BLaER1 treated with 17β-estradiol and CSF1 and Interleukin-3, amounts not matched to agents 10 nM and 100 nM (cell line): ENCODE measurements around the gene NCAPH2.

ENCODE experiments used
- H3K27ac ChIP-seq, 11 experiments: shearing (Covaris generic); formaldehyde crosslinking; 2 replicates each; pipeline ENCODE4 v1.8.1; 2022
- H3K27me3 ChIP-seq, 11 experiments: shearing (Covaris generic); formaldehyde crosslinking; 2 replicates each; pipeline ENCODE4 v1.8.1; 2022
- H3K36me3 ChIP-seq, 11 experiments: shearing (Covaris generic); formaldehyde crosslinking; 2 replicates each; pipeline ENCODE4 v1.8.1; 2022
- H3K4me1 ChIP-seq, 10 experiments: shearing (Covaris generic); formaldehyde crosslinking; 2 replicates each; pipeline ENCODE4 v1.8.1; 2022
- H3K4me2 ChIP-seq, 11 experiments: shearing (Covaris generic); formaldehyde crosslinking; 2 replicates each; pipeline ENCODE4 v1.8.1; 2022
- H3K4me3 ChIP-seq, 10 experiments: shearing (Covaris generic); formaldehyde crosslinking; 2 replicates each; pipeline ENCODE4 v1.8.1; 2022
- H3K9ac ChIP-seq, 11 experiments: shearing (Covaris generic); formaldehyde crosslinking; 2 replicates each; pipeline ENCODE4 v1.8.1; 2022
- H3K9me3 ChIP-seq, 11 experiments: shearing (Covaris generic); formaldehyde crosslinking; replicated peaks in 1 of 11; 2 replicates each; pipeline ENCODE4 v1.8.1; 2022
- H4K20me1 ChIP-seq, 11 experiments: shearing (Covaris generic); formaldehyde crosslinking; 2 replicates each; pipeline ENCODE4 v1.8.1; 2022
- Cebpa-rat ChIP-seq, 11 experiments: shearing (Covaris generic); IDR thresholded peaks; 2 replicates each; pipeline ENCODE4 v1.8.1; 2022

Gene NCAPH2

GRCh38 chr22:50522208-50522805 is 14.3 kb downstream of the NCAPH2 start:
- TF ChIP-seq Cebpa-rat (IDR thresholded peaks at IDR 0.05) = no peak
- Histone ChIP-seq H3K27ac (no peak overlapping the region), H3K4me2 (no peak overlapping the region), H3K9me3 (no peaks in the 10 kb centered on the region), H3K9ac (0 out of 22 replicates have a peak overlapping the region, but pooled peaks of 1 of the 11 experiments have one; percentile 18), H3K27me3 (no peaks in the 10 kb centered on the region; a peak in 1 of 22 replicates), H3K36me3 (peaks cover 61 to 74% (median 72%) of the 10 kb centered on the region in 11 experiments), H3K4me1 (peaks cover 21 to 32% (median 26%) of the 10 kb centered on the region in 10 experiments), H4K20me1 (peaks cover 20 to 62% (median 47%) of the 10 kb centered on the region in 11 experiments), H3K4me3 (no peak overlapping the region)

GRCh38 chr22:50522806-50523438 is 14.9 kb downstream of the NCAPH2 start:
- TF ChIP-seq Cebpa-rat (IDR thresholded peaks at IDR 0.05) = no peak
- Histone ChIP-seq H3K4me3 (no peak overlapping the region), H3K4me1 (peaks cover 27 to 36% (median 31%) of the 10 kb centered on the region in 10 experiments), H4K20me1 (peaks cover 20 to 56% (median 42%) of the 10 kb centered on the region in 11 experiments), H3K27me3 (peaks cover 0 to 1% (median 0%) of the 10 kb centered on the region in 11 experiments; a peak in 3 of 22 replicates), H3K36me3 (peaks cover 55 to 68% (median 66%) of the 10 kb centered on the region in 11 experiments), H3K27ac (no peak overlapping the region), H3K9ac (peak overlapping the region in 4 of 11 experiments; percentile 92 to 96 (median 94); a peak in 2 of 22 replicates), H3K9me3 (no peaks in the 10 kb centered on the region), H3K4me2 (peak overlapping the region in 2 of 11 experiments; percentile 98 to 100; a peak in 2 of 22 replicates)

- no peak overlapping the region for H3K27ac ChIP-seq
- H4K20me1 ChIP-seq = peaks cover 20 to 51% (median 37%) of the 10 kb centered on the region in 11 experiments
- peaks cover 50 to 63% (median 61%) of the 10 kb centered on the region in 11 experiments for H3K36me3 ChIP-seq
- H3K4me2 ChIP-seq = peak overlapping the region in 6 of 11 experiments; percentile 97 to 100 (median 98); a peak in 11 of 22 replicates
- no peak for TF ChIP-seq Cebpa-rat (IDR thresholded peaks at IDR 0.05)
- peaks cover 0 to 6% (median under 1%) of the 10 kb centered on the region in 11 experiments; a peak in 10 of 22 replicates for H3K27me3 ChIP-seq
- 0 out of 22 replicates have a peak, but pooled peaks cover 0 to 2% (median 0%) of the 10 kb centered on the region in 11 experiments for H3K9me3 ChIP-seq
- H3K4me1 ChIP-seq = peaks cover 29 to 41% (median 35%) of the 10 kb centered on the region in 10 experiments
- H3K4me3 ChIP-seq = no peak overlapping the region
- H3K9ac ChIP-seq = peak overlapping the region in 9 of 11 experiments; percentile 91 to 96 (median 95); a peak in 11 of 22 replicates
Observed at GRCh38 chr22:50523458-50523805, 15.4 kb downstream of the NCAPH2 start.

- Histone ChIP-seq H3K9me3 (peaks cover 0 to 4% (median 0%) of the 10 kb centered on the region in 11 experiments; a peak in 5 of 22 replicates), H3K27me3 (peaks cover 0 to 12% (median 7%) of the 10 kb centered on the region in 11 experiments; a peak in 20 of 22 replicates), H3K4me2 (peak overlapping the region; percentile 96 to 100 (median 98)), H3K9ac (peak overlapping the region; percentile 88 to 96 (median 95)), H3K27ac (peak overlapping the region in 9 of 11 experiments; percentile 92 to 98 (median 94); a peak in 17 of 22 replicates), H3K36me3 (peaks cover 44 to 57% (median 55%) of the 10 kb centered on the region in 11 experiments), H3K4me3 (peak overlapping the region; percentile 64 to 84 (median 74)), H3K4me1 (peaks cover 31 to 47% (median 41%) of the 10 kb centered on the region in 10 experiments), H4K20me1 (peaks cover 20 to 45% (median 36%) of the 10 kb centered on the region in 11 experiments)
- TF ChIP-seq Cebpa-rat (IDR thresholded peaks at IDR 0.05) = no peak
Observed at GRCh38 chr22:50523806-50524675, 16.0 kb downstream of the NCAPH2 start.

GRCh38 chr22:50524676-50525103 is 16.7 kb downstream of the NCAPH2 start:
- peak overlapping the region; percentile 92 to 98 (median 95) for H3K27ac ChIP-seq
- H3K9ac ChIP-seq = peak overlapping the region; percentile 88 to 96 (median 95)
- peaks cover 5 to 19% (median 13%) of the 10 kb centered on the region in 11 experiments for H3K27me3 ChIP-seq
- peak overlapping the region; percentile 96 to 100 (median 98) for H3K4me2 ChIP-seq
- no peak for TF ChIP-seq Cebpa-rat (IDR thresholded peaks at IDR 0.05)
- H3K4me1 ChIP-seq = peaks cover 31 to 54% (median 45%) of the 10 kb centered on the region in 10 experiments
- peaks cover under 1 to 11% (median 6%) of the 10 kb centered on the region in 11 experiments; a peak in 20 of 22 replicates for H3K9me3 ChIP-seq
- H3K4me3 ChIP-seq = peak overlapping the region; percentile 64 to 84 (median 74)
- H4K20me1 ChIP-seq = peaks cover 20 to 44% (median 36%) of the 10 kb centered on the region in 11 experiments
- H3K36me3 ChIP-seq = peaks cover 37 to 51% (median 48%) of the 10 kb centered on the region in 11 experiments

- peaks cover 36 to 45% (median 42%) of the 10 kb centered on the region in 11 experiments for H3K36me3 ChIP-seq
Observed at GRCh38 chr22:50525104-50525857, 17.3 kb downstream of the NCAPH2 start, which contains the start of gene SCO2. Gene SCO2 (minus strand): TSS chr22:50525598. CDS start chr22:50524411, 1,187 bp downstream.

GRCh38 chr22:50525858-50526107 is 17.8 kb downstream of the NCAPH2 start:
- Histone ChIP-seq H4K20me1 (peaks cover 20 to 44% (median 36%) of the 10 kb centered on the region in 11 experiments), H3K4me1 (peaks cover 39 to 65% (median 56%) of the 10 kb centered on the region in 10 experiments), H3K36me3 (peaks cover 34 to 40% (median 38%) of the 10 kb centered on the region in 11 experiments), H3K4me3 (peak overlapping the region; percentile 64 to 84 (median 74)), H3K9me3 (peaks cover 10 to 22% (median 17%) of the 10 kb centered on the region in 11 experiments; a peak in 20 of 22 replicates), H3K9ac (peak overlapping the region; percentile 88 to 96 (median 95)), H3K27ac (peak overlapping the region; percentile 92 to 98 (median 95)), H3K27me3 (peaks cover 16 to 30% (median 24%) of the 10 kb centered on the region in 11 experiments), H3K4me2 (peak overlapping the region; percentile 95 to 99 (median 98))
- TF ChIP-seq Cebpa-rat (IDR thresholded peaks at IDR 0.05) = no peak

More at GRCh38 chr22:50525104-50525857, 17.3 kb downstream of the NCAPH2 start, which contains the start of gene SCO2:
- peak within 1 kb of the TSS; percentile 96 to 100 (median 98) for H3K4me2 ChIP-seq
- peak within 1 kb of the TSS; percentile 92 to 98 (median 95) for H3K27ac ChIP-seq
- peaks cover 7 to 17% (median 12%) of the 10 kb centered on the region in 11 experiments; a peak in 20 of 22 replicates for H3K9me3 ChIP-seq
- peaks cover 11 to 25% (median 19%) of the 10 kb centered on the region in 11 experiments for H3K27me3 ChIP-seq
- H3K9ac ChIP-seq = peak within 1 kb of the TSS; percentile 88 to 96 (median 95)
- no peak for TF ChIP-seq Cebpa-rat (IDR thresholded peaks at IDR 0.05)
- H4K20me1 ChIP-seq = peaks cover 20 to 44% (median 36%) of the 10 kb centered on the region in 11 experiments
- H3K4me1 ChIP-seq = peaks cover 34 to 60% (median 51%) of the 10 kb centered on the region in 10 experiments
- peak within 1 kb of the TSS; percentile 64 to 84 (median 74) for H3K4me3 ChIP-seq
